SK-N-SH (cell line): ENCODE data around the gene SLC37A1. TPM values are rescaled to one million over a fixed set of nuclear protein-coding genes. Genes with fewer than 3 reads are reported as not detected.

ENCODE experiments used
- CTCF ChIA-PET: fragments of 300-600, 350-600 bp; formaldehyde crosslinking; extraction: SDS; loops from one replicate; lab custom pipeline; 2021; lab: Yijun Ruan, JAX
- POLR2A ChIA-PET: fragments of 350-600 bp; sonication (Branson Sonifier 250); formaldehyde crosslinking; extraction: SDS; loops from one replicate; lab custom pipeline; 2020; ENCODE audit warnings: antibody characterized with exemption, inconsistent platforms; lab: Yijun Ruan, JAX
- DNase-seq: peaks from one replicate; pipeline ENCODE4 v3.0.0; 2012
- H2AFZ ChIP-seq: fragments of 200-600 bp; sonication (generic); 2 replicates; pipeline ENCODE4 v1.8.1; 2016; ENCODE audit warnings: antibody characterized with exemption, mild to moderate bottlenecking, low read depth
- H3F3A ChIP-seq: fragments of 200-600 bp; sonication (generic); replicated peaks from 2 replicates; pipeline ENCODE3; 2016; ENCODE audit warnings: antibody characterized with exemption, mild to moderate bottlenecking; ENCODE audit not compliant: insufficient read depth
- H3K27ac ChIP-seq, 2 experiments: fragments of 200-500 bp in 1 of 2; fragments of 200-600 bp in 1 of 2; sonication (Bioruptor generic) in 1 of 2; sonication (generic), shearing (Covaris generic) in 1 of 2; 2 replicates each; pipeline versions ENCODE4 v1.5.1 to v1.6.1; 2014 to 2016; ENCODE audit warnings: low read depth in 2 of 2, inconsistent platforms in 1 of 2, low read length in 1 of 2, mild to moderate bottlenecking in 1 of 2, mixed read lengths in 1 of 2
- H3K27me3 ChIP-seq: fragments of 200-600 bp; sonication (generic), shearing (Covaris generic); 2 replicates; pipeline ENCODE4 v1.6.1; 2016; ENCODE audit warnings: mixed run types; ENCODE audit not compliant: insufficient read depth
- H3K36me3 ChIP-seq, 2 experiments: fragments of 200-500 bp in 1 of 2; fragments of 200-600 bp in 1 of 2; sonication (Bioruptor generic) in 1 of 2; sonication (generic) in 1 of 2; replicated peaks in 1 of 2; 2 replicates each; pipeline versions ENCODE3 to v1.5.1; 2014 to 2016; ENCODE audit warnings: low read length in 1 of 2, mild to moderate bottlenecking in 1 of 2; ENCODE audit not compliant: insufficient read depth in 2 of 2, control insufficient read depth in 1 of 2
- H3K4me1 ChIP-seq, 2 experiments: fragments of 200-500 bp in 1 of 2; fragments of 200-600 bp in 1 of 2; sonication (Bioruptor generic) in 1 of 2; sonication (generic), shearing (Covaris generic) in 1 of 2; 2 replicates each; pipeline versions ENCODE4 v1.5.1 to v1.6.1; 2014 to 2016; ENCODE audit warnings: low read depth in 1 of 2, low read length in 1 of 2, mixed run types in 1 of 2; ENCODE audit not compliant: insufficient read depth in 2 of 2, control insufficient read depth in 1 of 2
- H3K4me2 ChIP-seq: fragments of 200-600 bp; sonication (generic), shearing (Covaris generic); 2 replicates; pipeline ENCODE4 v1.6.1; 2017; ENCODE audit warnings: mixed run types
- H3K4me3 ChIP-seq, 2 experiments: fragments of 200-500 bp in 1 of 2; fragments of 200-600 bp in 1 of 2; sonication (Bioruptor generic) in 1 of 2; sonication (generic), shearing (Covaris generic) in 1 of 2; 2 replicates each; pipeline versions ENCODE4 v1.5.1 to v1.8.1; 2014 to 2016; ENCODE audit warnings: low read depth in 2 of 2, inconsistent platforms in 1 of 2, low read length in 1 of 2, mild to moderate bottlenecking in 1 of 2, mixed read lengths in 1 of 2, moderate library complexity in 1 of 2
- H3K79me2 ChIP-seq: fragments of 200-600 bp; sonication (generic); 2 replicates; pipeline ENCODE4 v1.8.1; 2017; ENCODE audit warnings: mild to moderate bottlenecking; ENCODE audit not compliant: insufficient read depth
- H3K9ac ChIP-seq: fragments of 200-600 bp; sonication (generic); 2 replicates; pipeline ENCODE4 v1.6.1; 2017; ENCODE audit warnings: mixed run types
- H3K9me2 ChIP-seq: fragments of 200-600 bp; sonication (generic); 2 replicates; pipeline ENCODE4 v1.6.1; 2017; ENCODE audit warnings: mixed run types
- H3K9me3 ChIP-seq: fragments of 200-600 bp; sonication (generic); 2 replicates; pipeline ENCODE4 v1.6.1; 2017; ENCODE audit warnings: mixed run types, mild to moderate bottlenecking, moderate library complexity
- H4K20me1 ChIP-seq: fragments of 200-600 bp; sonication (generic); 2 replicates; pipeline ENCODE4 v1.6.1; 2017; ENCODE audit warnings: mild to moderate bottlenecking, mixed run types; ENCODE audit not compliant: insufficient read depth
- EP300 ChIP-seq, 2 experiments: IDR thresholded peaks; 2 replicates each; pipeline versions ENCODE4 v1.4.0 to v1.6.1; 2012; ENCODE audit warnings: borderline replicate concordance in 1 of 2, low read depth in 1 of 2, low read length in 1 of 2
- FOXJ3 ChIP-seq: sonication (generic); formaldehyde crosslinking; IDR thresholded peaks from 2 replicates; pipeline ENCODE4 v1.5.1; 2020; ENCODE audit warnings: mild to moderate bottlenecking, missing genetic modification reagents
- MXI1 ChIP-seq: IDR thresholded peaks from 2 replicates; pipeline ENCODE4 v1.6.1; 2012; ENCODE audit warnings: mild to moderate bottlenecking, low read depth, low read length, improper control_type of control experiment
- NFIC ChIP-seq: IDR thresholded peaks from 2 replicates; pipeline ENCODE4 v1.4.0; 2012; ENCODE audit warnings: borderline replicate concordance
- RFX5 ChIP-seq: IDR thresholded peaks from 2 replicates; pipeline ENCODE4 v1.6.1; 2012; ENCODE audit warnings: mild to moderate bottlenecking, improper control_type of control experiment, low read length
- RXRA ChIP-seq: IDR thresholded peaks from 2 replicates; pipeline ENCODE4 v1.4.0; 2012; ENCODE audit warnings: low read depth, mild to moderate bottlenecking, borderline replicate concordance
- SMC3 ChIP-seq: IDR thresholded peaks from 2 replicates; pipeline ENCODE4 v1.6.1; 2012; ENCODE audit warnings: low read depth, low read length, improper control_type of control experiment
- TCF12 ChIP-seq: IDR thresholded peaks from 2 replicates; pipeline ENCODE4 v1.4.0; 2012
- ZBTB33 ChIP-seq: IDR thresholded peaks from 2 replicates; pipeline ENCODE4 v1.4.0; 2012; ENCODE audit warnings: low read depth, borderline replicate concordance
- WGBS: methylation state at CpG from one replicate; pipeline ENCODE4 v1.1.6; 2017; ENCODE audit warnings: low lambda C conversion rate; 5-methylcytosine and 5-hydroxymethylcytosine counted together
- polyA plus RNA-seq, 3 experiments: library from polyadenylated mRNA; depleted of rRNA; stranded (reverse); fragments of >200 nt; gene quantifications; 2 replicates each; pipeline ENCODE4 v1.2.3, GENCODE V29; 2012
- TF ChIP-seq, protein P1 (sequence below): IDR thresholded peaks from 2 replicates; pipeline ENCODE4; 2012
- TF ChIP-seq, protein P2 (sequence below): fragments of 150-350 bp; IDR thresholded peaks from 2 replicates; pipeline ENCODE4 v1.6.1; 2016; ENCODE audit warnings: mild to moderate bottlenecking, low read depth, low read length
- TF ChIP-seq, protein P3 (sequence below): IDR thresholded peaks from 2 replicates; pipeline ENCODE4 v1.4.0; 2012; ENCODE audit warnings: low read depth, borderline replicate concordance

SLC37A1 gene
- polyA plus RNA-seq, 1 of the 3 experiments (the other 2 are of a cell fraction): 2.8 TPM

DNA sequence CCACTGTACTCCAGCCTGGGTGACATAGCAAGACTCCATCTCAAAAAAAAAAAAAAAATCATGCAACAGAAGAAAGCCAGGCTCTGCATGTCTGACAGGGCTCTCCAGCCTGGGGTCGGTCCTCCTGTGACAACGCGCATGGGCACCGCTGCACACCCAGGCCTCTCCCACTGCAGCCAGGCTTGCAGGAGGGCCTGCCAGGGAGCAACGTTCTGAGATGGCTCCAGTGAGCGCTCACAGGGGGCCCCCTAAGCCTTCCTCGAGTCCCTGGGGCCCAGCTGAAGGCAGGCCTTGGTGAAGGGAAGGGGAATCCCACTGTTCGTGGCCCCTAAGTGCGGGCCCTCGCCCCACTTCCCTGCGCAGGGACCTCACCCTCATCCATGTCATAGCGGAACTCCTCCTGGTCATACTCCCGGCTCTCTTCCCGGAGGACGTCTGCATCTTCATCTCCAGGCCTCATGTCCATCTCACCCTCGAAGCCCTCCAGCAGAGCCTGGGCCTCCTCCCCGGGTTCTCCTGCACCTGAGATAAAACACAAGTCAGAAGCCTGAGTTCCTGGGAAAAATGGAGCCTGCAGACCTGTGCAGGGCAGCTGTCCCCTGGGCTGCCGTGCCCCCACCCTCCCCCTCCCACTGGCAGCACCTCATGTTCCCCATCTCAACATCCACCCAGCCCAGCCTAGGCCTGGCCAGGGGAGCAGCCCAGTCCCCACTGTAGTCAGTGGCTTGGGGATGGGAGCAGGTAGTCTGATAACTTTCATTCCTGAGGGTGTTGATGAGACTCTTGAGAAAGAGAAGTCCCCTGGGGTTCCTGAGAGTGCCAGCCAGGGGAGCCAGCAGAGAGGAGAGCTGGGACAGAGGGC is 37.9 kb upstream of the SLC37A1 start (continued):
- TF ChIP-seq ZBTB33 (no peak), EP300 (IDR thresholded peaks at IDR 0.05; ENCODE audit: borderline replicate concordance in 1 of 2, low read depth in 1 of 2, low read length in 1 of 2) (no peak), SMC3 (no peak), FOXJ3 (CRISPR knock-in tag) (no peak), RXRA (no peak)
- TF ChIP-seq, protein P1, sequence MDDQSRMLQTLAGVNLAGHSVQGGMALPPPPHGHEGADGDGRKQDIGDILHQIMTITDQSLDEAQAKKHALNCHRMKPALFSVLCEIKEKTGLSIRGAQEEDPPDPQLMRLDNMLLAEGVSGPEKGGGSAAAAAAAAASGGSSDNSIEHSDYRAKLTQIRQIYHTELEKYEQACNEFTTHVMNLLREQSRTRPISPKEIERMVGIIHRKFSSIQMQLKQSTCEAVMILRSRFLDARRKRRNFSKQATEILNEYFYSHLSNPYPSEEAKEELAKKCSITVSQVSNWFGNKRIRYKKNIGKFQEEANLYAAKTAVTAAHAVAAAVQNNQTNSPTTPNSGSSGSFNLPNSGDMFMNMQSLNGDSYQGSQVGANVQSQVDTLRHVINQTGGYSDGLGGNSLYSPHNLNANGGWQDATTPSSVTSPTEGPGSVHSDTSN: no peak

GRCh38 chr21:42476388-42477331 is 37.0 kb upstream of the SLC37A1 start:
- Histone ChIP-seq H4K20me1 (no peaks in the 10 kb centered on the region), H2AFZ (no peak overlapping the region), H3K9me3 (no peaks in the 10 kb centered on the region), H3K79me2 (no peaks in the 10 kb centered on the region), H3K9me2 (no peaks in the 10 kb centered on the region), H3K4me2 (no peak overlapping the region), H3K4me1 (peaks cover 0 to 9% of the 10 kb centered on the region in 2 experiments; a peak in 2 of 4 replicates), H3K4me3 (no peak overlapping the region), H3K27me3 (no peaks in the 10 kb centered on the region), H3F3A (no peaks in the 10 kb centered on the region), H3K27ac (no peak overlapping the region), H3K36me3 (no peaks in the 10 kb centered on the region), H3K9ac (no peak overlapping the region)
- ChIA-PET CTCF (no interaction called here), POLR2A (no interaction called here)
- 72% methylated on average over 16 of the region's 25 CpGs for WGBS
- DNase-seq: no peak
- TF ChIP-seq RFX5: no peak
- no peak for TF ChIP-seq TCF12
- no peak for TF ChIP-seq NFIC
- no peak for TF ChIP-seq MXI1
- TF ChIP-seq, protein P2, sequence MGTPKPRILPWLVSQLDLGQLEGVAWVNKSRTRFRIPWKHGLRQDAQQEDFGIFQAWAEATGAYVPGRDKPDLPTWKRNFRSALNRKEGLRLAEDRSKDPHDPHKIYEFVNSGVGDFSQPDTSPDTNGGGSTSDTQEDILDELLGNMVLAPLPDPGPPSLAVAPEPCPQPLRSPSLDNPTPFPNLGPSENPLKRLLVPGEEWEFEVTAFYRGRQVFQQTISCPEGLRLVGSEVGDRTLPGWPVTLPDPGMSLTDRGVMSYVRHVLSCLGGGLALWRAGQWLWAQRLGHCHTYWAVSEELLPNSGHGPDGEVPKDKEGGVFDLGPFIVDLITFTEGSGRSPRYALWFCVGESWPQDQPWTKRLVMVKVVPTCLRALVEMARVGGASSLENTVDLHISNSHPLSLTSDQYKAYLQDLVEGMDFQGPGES: no peak
- TF ChIP-seq, protein P3, sequence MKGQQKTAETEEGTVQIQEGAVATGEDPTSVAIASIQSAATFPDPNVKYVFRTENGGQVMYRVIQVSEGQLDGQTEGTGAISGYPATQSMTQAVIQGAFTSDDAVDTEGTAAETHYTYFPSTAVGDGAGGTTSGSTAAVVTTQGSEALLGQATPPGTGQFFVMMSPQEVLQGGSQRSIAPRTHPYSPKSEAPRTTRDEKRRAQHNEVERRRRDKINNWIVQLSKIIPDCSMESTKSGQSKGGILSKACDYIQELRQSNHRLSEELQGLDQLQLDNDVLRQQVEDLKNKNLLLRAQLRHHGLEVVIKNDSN: no peak
- TF ChIP-seq SMC3: no peak
